Measurements from ENCODE around the gene SNORC. TPM values are rescaled to one million over a fixed set of nuclear protein-coding genes. Genes with fewer than 3 reads are reported as not detected.
A peak's percentile ranks its signal among the peaks of the same experiment; 100 is the strongest.

SNORC gene
- total and polyA plus RNA-seq, 12 donors, result 0.70 to 1.7 (median 0.94) TPM

- ATAC-seq (no peak), DNase-seq (no peak)
- Histone ChIP-seq H3K27me3 (peaks cover 17 to 34% (median 28%) of the 10 kb centered on the region in 7 donors), H3K4me3 (no peak overlapping the region), H3K27ac (no peak overlapping the region), H3K36me3 (no peaks in the 10 kb centered on the region), H3K4me1 (peaks cover 0 to 18% (median 5%) of the 10 kb centered on the region in 9 donors), H3K9me3 (no peaks in the 10 kb centered on the region)
- intact Hi-C loops (cut with DNase I), result no loop called here
- 91 to 95% methylated on average over 16 of the region's 16 CpGs for WGBS, 2 donors
- no peak for TF ChIP-seq CTCF (IDR thresholded peaks at IDR 0.05)
These were observed 4.7 kb downstream of the SNORC start for GRCh38 chr2:232874677-232875223.

DNA sequence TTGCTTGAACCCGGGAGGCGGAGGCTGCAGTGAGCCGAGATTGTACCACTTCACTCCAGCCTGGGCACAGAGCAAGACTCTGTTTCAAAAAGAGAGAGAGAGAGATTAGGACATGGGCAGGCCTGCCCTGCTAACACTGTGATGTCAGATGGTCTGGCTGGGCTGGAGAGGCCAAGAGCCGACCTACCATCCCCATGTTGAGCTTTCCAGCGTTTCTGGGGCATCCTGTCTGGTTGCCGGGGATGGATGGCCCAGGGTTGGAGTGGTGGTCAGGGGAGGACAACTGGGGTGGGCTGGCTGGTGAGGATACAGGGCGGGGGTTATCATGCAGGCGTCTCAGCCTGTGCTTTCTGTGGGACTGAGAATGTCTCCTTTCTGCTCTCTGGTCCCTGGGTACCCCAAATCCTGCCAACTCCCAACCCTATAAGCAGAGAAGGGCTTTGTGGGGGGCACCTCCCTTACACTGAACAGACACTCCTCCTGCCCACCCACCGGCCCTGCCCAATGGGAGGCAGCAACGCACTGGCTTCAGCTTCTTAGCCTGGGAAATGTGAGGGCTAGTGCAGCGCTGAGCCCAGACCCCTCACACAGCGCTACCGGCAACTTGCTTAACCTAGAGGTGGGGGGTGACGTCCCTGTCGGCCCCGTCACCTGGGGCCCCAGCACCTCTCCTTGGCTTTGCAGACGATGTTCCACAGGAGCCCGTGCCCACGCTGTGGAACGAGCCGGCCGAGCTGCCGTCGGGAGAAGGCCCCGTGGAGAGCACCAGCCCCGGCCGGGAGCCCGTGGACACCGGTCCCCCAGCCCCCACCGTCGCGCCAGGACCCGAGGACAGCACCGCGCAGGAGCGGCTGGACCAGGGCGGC lies 5.4 kb downstream of the SNORC start:
- no peaks in the 10 kb centered on the region for H3K36me3 ChIP-seq
- TF ChIP-seq CTCF (IDR thresholded peaks at IDR 0.05), result no peak
- intact Hi-C loops (cut with DNase I), result no loop called here
- WGBS, 2 donors, result 22 to 25% methylated on average over 34 to 37 of the region's 37 CpGs
- H3K27me3 ChIP-seq, result peaks cover 17 to 34% (median 28%) of the 10 kb centered on the region in 7 donors
- DNase-seq, result no peak
- H3K4me3 ChIP-seq, result peak overlapping the region; percentile 18 to 54 (median 40)
- H3K4me1 ChIP-seq, result peaks cover 0 to 18% (median 5%) of the 10 kb centered on the region in 9 donors
- no peaks in the 10 kb centered on the region for H3K9me3 ChIP-seq
- peak in 1 of 8 donors; percentile 24 for ATAC-seq
- H3K27ac ChIP-seq, result no peak overlapping the region

DNA sequence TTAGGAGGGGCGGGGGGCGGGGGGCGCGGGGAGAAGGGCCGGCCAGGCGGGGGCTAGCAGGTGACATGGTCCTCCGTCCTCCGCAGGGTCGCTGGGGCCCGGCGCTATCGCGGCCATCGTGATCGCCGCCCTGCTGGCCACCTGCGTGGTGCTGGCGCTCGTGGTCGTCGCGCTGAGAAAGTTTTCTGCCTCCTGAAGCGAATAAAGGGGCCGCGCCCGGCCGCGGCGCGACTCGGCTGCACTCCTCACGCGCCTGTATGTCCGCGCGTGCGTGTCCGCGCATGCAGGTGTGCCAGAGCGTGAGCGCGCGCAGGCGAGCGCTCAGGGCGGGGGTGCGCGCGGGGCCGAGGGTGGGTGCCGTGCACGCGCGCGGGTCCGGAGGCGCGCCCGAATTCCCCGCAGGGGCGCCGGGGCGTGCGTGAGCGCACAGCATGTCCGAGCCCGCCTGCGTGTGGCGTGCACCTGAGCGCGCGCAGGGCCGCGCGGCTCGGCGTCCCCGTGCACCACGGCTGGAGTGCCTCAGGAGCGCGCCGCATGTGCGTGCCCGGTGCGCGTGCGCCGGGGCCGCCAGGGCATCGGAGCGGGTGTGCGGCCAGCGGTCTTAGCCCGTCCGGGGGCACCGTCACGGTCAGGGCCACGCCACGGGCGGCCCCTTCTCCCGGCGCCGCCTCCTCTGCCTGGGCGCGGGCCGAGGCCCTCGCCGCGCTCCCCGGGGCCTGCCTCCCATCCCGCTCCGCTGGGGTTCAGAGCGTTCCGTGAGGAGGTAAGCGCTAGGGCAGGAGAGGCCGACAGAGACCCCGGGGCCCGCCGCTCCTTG lies 6.3 kb downstream of the SNORC start:
- Histone ChIP-seq H3K27me3 (peaks cover 17 to 34% (median 28%) of the 10 kb centered on the region in 7 donors), H3K36me3 (no peaks in the 10 kb centered on the region), H3K9me3 (no peaks in the 10 kb centered on the region), H3K27ac (no peak overlapping the region), H3K4me3 (peak overlapping the region; percentile 18 to 54 (median 40)), H3K4me1 (peaks cover 0 to 18% (median 5%) of the 10 kb centered on the region in 9 donors)
- peak in 2 of 9 donors; percentile 9 to 15 for TF ChIP-seq CTCF (IDR thresholded peaks at IDR 0.05)
- DNase-seq (no peak), ATAC-seq (peak in 5 of 8 donors; percentile 7 to 43 (median 16))
- intact Hi-C loops (cut with DNase I), result no loop called here
- 2% methylated on average over 72 to 119 of the region's 119 CpGs for WGBS, 2 donors

DNA sequence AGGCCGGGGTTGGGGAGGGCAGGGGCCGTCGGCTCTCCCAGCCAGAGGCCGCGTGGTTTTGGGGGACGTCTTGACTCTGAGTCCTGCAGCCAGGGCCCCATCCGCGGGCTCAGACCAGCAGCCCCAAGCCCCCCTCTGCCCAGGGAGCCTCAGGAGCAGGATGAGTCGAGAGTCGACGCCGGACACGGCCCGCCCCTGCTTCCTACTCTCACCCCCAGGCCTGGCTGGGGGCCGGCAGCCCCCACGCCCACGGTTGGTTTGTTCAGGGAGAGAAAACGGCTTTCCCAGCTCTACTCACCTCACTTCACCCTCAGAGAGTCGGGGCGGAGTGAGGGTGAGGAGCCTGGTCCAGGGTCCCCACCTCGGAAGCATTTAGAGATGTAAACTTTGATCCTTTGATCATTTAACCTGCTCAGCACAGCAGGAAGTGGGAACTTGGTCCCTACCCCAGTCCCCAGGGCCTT lies 6.9 kb downstream of the SNORC start:
- Histone ChIP-seq H3K4me1 (peaks cover 0 to 18% (median 5%) of the 10 kb centered on the region in 9 donors), H3K27me3 (peaks cover 17 to 34% (median 28%) of the 10 kb centered on the region in 7 donors), H3K4me3 (peak overlapping the region in 9 of 10 donors; percentile 18 to 54 (median 42)), H3K27ac (no peak overlapping the region), H3K9me3 (no peaks in the 10 kb centered on the region), H3K36me3 (no peaks in the 10 kb centered on the region)
- no peak for TF ChIP-seq CTCF (IDR thresholded peaks at IDR 0.05)
- WGBS, 2 donors, result 26 to 33% methylated on average over 18 to 21 of the region's 21 CpGs
- intact Hi-C loops (cut with DNase I), result no loop called here
- peak in 1 of 8 donors; percentile 7 for ATAC-seq
- DNase-seq, result no peak

Data from heart right ventricle (tissue), 16 donors.